Measurements from ENCODE around the gene PRB4. TPM values are rescaled to one million over a fixed set of nuclear protein-coding genes. Genes with fewer than 3 reads are reported as not detected.
"Not testable (repeated sequence)": the region's sequence is repeated elsewhere in the genome, so short reads cannot be mapped to it uniquely, and the experiment has no call there.

Gene PRB4
- total RNA-seq = not detected
- polyA plus RNA-seq = not detected

DNA sequence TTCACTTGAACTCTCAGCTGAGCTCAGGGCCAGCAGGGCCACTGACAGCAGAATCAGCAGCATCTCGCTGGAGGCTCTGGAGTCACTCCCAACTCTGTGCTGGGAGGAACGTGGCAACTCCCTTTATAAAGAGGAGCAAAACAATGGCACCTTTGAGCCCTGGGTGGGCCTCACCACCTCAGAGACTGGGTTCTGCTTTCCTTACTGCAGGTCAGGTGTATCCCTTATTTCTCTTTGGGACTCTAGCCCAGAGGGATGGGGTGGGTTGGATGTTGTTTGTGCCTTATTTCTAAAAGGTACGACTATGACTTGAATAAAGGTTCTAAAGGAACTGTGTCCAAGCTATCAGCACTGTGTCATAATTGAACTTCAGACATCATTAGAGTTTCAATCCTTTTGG, at the start of gene PRB4:
PRB4 (minus strand) TSS at position 101 of the 400 bp plus-strand sequence; CDS start at position 63, 38 bp downstream.
- no peaks in the 10 kb centered on the region for H3K4me1 Mint-ChIP-seq
- no peaks in the 10 kb centered on the region for H3K9me3 ChIP-seq (ENCODE audit: control insufficient read depth in 1 of 2, low read length in 2 of 2)
- no peaks in the 10 kb centered on the region for H3K4me1 ChIP-seq (ENCODE audit: insufficient read depth, low read length)
- H3K4me3 ChIP-seq (ENCODE audit: low read length in 2 of 2) = no peak within 1 kb of the TSS
- no peak within 1 kb of the TSS for H3K27ac Mint-ChIP-seq
- no peaks in the 10 kb centered on the region for H3K27me3 ChIP-seq (ENCODE audit: insufficient read depth, low read length)
- H3K36me3 Mint-ChIP-seq = peaks cover 5 to 13% of the 10 kb centered on the region in 2 donors
- no peak within 1 kb of the TSS for H3K4me3 Mint-ChIP-seq
- ChIA-PET CTCF (ENCODE audit: partially characterized antibody) (no interaction called here), POLR2A (ENCODE audit: partially characterized antibody) (no interaction called here)
- no peaks in the 10 kb centered on the region for H3K36me3 ChIP-seq (ENCODE audit: insufficient read depth, low read length)
- H3K27ac ChIP-seq (ENCODE audit: low read depth, low read length) = no peak within 1 kb of the TSS
- peaks cover 0 to 58% (median 50%) of the 10 kb centered on the region in 8 donors for H3K9me3 Mint-ChIP-seq
- H3K27me3 Mint-ChIP-seq = no peaks in the 10 kb centered on the region
- intact Hi-C loops (cut with micrococcal nuclease) = no loop called here
- no peak for DNase-seq

DNA sequence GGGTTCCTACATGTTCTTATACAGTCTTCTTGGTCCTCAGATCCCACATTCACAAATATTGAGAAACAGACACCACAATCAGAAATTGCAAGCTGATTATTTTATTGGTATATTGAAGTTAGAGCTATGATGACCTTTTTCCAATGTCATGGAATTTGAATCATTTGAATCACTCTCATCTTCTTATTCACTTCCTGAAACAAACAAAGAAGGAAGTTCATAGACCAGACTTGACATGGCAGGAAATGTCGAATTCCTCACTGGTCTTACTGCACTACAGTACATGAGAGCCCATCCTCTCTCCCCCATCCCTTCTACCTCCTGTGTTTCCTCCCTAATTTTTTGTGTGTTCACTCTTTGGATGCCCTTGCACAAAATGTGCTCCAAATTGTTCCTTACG, 41.5 kb upstream of the PRB4 start:
- H3K36me3 Mint-ChIP-seq; DNase-seq; H3K36me3 ChIP-seq (ENCODE audit: insufficient read depth, low read length); H3K27me3 ChIP-seq (ENCODE audit: insufficient read depth, low read length); H3K27ac ChIP-seq (ENCODE audit: low read depth, low read length); H3K27ac Mint-ChIP-seq; H3K4me1 ChIP-seq (ENCODE audit: insufficient read depth, low read length); CTCF ChIA-PET (ENCODE audit: partially characterized antibody); H3K4me3 Mint-ChIP-seq; H3K4me1 Mint-ChIP-seq; H3K4me3 ChIP-seq (ENCODE audit: low read length in 2 of 2); POLR2A ChIA-PET (ENCODE audit: partially characterized antibody); intact Hi-C loops (cut with micrococcal nuclease); H3K9me3 ChIP-seq (ENCODE audit: control insufficient read depth in 1 of 2, low read length in 2 of 2); H3K27me3 Mint-ChIP-seq: not testable (repeated sequence)
- H3K9me3 Mint-ChIP-seq = peaks cover 0 to 13% (median 4%) of the 10 kb centered on the region in 8 donors

DNA sequence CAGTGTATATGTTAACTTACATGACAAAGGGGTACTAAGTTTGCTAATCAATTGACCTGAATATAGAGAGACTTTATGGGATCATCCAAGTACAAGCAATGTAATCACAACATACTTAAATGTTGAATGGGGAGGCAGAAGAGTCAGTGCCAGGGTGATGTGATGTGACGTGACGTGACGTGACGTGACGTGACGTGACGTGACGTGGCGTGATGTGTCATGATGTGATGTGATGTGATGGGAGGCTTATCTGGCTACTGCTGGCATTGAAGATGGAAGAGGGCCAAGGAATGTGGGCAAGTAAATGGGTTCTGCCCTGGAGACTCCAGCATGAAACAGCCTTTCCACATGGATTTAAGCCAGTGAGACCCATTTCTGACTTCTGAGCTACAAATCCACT, 38.2 kb upstream of the PRB4 start:
- POLR2A ChIA-PET (ENCODE audit: partially characterized antibody) = no interaction called here
- Mint-ChIP-seq H3K9me3 (peaks cover 0 to 8% (median 3%) of the 10 kb centered on the region in 8 donors), H3K27ac (no peak overlapping the region), H3K4me3 (no peak overlapping the region), H3K36me3 (no peaks in the 10 kb centered on the region), H3K27me3 (peaks cover 0 to 3% of the 10 kb centered on the region in 2 donors), H3K4me1 (no peaks in the 10 kb centered on the region)
- DNase-seq = no peak
- Histone ChIP-seq H3K36me3 (ENCODE audit: insufficient read depth, low read length) (no peaks in the 10 kb centered on the region), H3K27ac (ENCODE audit: low read depth, low read length) (no peak overlapping the region), H3K9me3 (ENCODE audit: control insufficient read depth in 1 of 2, low read length in 2 of 2) (no peaks in the 10 kb centered on the region), H3K4me3 (ENCODE audit: low read length in 2 of 2) (no peak overlapping the region), H3K4me1 (ENCODE audit: insufficient read depth, low read length) (no peaks in the 10 kb centered on the region), H3K27me3 (ENCODE audit: insufficient read depth, low read length) (no peaks in the 10 kb centered on the region)
- intact Hi-C loops (cut with micrococcal nuclease) = no loop called here
- CTCF ChIA-PET (ENCODE audit: partially characterized antibody) = no interaction called here

DNA sequence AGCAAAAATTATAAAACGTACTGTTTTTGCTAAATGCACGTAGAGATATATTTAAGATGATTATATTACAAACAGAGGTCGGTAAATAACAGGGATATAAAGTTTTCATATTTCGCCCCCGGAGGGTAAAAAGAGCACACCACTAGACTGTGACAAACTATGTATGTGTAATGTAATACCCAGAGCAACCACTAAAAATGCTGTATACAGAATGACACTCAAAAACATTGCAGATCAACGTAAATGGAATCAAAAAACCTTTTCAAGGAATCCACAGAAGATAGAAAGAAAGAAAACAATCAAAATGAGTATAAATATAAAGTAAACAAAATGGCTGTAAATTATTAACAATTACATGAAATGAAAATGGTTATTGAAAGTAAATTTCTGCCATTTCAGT, 37.6 kb upstream of the PRB4 start:
- ChIA-PET POLR2A (ENCODE audit: partially characterized antibody) (no interaction called here), CTCF (ENCODE audit: partially characterized antibody) (no interaction called here)
- Histone ChIP-seq H3K36me3 (ENCODE audit: insufficient read depth, low read length) (no peaks in the 10 kb centered on the region), H3K4me1 (ENCODE audit: insufficient read depth, low read length) (no peaks in the 10 kb centered on the region), H3K27me3 (ENCODE audit: insufficient read depth, low read length) (no peaks in the 10 kb centered on the region), H3K27ac (ENCODE audit: low read depth, low read length) (no peak overlapping the region), H3K4me3 (ENCODE audit: low read length in 2 of 2) (no peak overlapping the region), H3K9me3 (ENCODE audit: control insufficient read depth in 1 of 2, low read length in 2 of 2) (no peaks in the 10 kb centered on the region)
- intact Hi-C loops (cut with micrococcal nuclease) = no loop called here
- no peak overlapping the region for H3K4me3 Mint-ChIP-seq
- no peaks in the 10 kb centered on the region for H3K36me3 Mint-ChIP-seq
- no peak for DNase-seq
- H3K9me3 Mint-ChIP-seq = peaks cover 0 to 8% (median 4%) of the 10 kb centered on the region in 8 donors
- no peaks in the 10 kb centered on the region for H3K4me1 Mint-ChIP-seq
- H3K27me3 Mint-ChIP-seq = peaks cover 0 to 3% of the 10 kb centered on the region in 2 donors
- no peak overlapping the region for H3K27ac Mint-ChIP-seq

DNA sequence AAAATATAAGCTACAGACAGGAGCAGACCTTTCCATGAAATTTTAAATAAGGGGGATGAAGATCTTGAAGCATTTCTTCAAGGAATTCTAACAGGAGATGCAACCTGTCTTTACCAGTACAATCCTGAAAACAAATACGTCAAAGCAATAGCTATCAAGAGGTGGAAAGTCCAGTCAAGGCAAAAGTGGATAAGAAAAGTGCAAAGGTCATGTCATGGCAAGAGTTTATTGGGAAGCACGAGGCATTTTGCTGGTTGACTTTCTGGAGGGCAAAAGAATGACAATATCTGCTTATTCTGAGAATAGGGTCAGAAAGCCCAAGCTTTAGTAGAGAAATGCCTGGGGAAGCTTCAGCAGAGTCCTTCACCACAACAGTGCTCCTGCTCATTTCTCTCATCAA, 34.3 kb upstream of the PRB4 start:
- no peak for DNase-seq
- H3K27me3 Mint-ChIP-seq = peaks cover 0 to under 1% of the 10 kb centered on the region in 2 donors
- H3K9me3 Mint-ChIP-seq = peaks cover 3 to 12% (median 5%) of the 10 kb centered on the region in 8 donors
- intact Hi-C loops (cut with micrococcal nuclease) = no loop called here
- Histone ChIP-seq H3K27ac (ENCODE audit: low read depth, low read length) (no peak overlapping the region), H3K9me3 (ENCODE audit: control insufficient read depth in 1 of 2, low read length in 2 of 2) (no peaks in the 10 kb centered on the region), H3K4me3 (ENCODE audit: low read length in 2 of 2) (no peak overlapping the region), H3K36me3 (ENCODE audit: insufficient read depth, low read length) (no peaks in the 10 kb centered on the region), H3K27me3 (ENCODE audit: insufficient read depth, low read length) (no peaks in the 10 kb centered on the region), H3K4me1 (ENCODE audit: insufficient read depth, low read length) (no peaks in the 10 kb centered on the region)
- ChIA-PET POLR2A (ENCODE audit: partially characterized antibody) (no interaction called here), CTCF (ENCODE audit: partially characterized antibody) (no interaction called here)
- no peaks in the 10 kb centered on the region for H3K4me1 Mint-ChIP-seq
- no peak overlapping the region for H3K4me3 Mint-ChIP-seq
- H3K36me3 Mint-ChIP-seq = peaks cover 0 to 17% of the 10 kb centered on the region in 2 donors
- no peak overlapping the region for H3K27ac Mint-ChIP-seq

DNA sequence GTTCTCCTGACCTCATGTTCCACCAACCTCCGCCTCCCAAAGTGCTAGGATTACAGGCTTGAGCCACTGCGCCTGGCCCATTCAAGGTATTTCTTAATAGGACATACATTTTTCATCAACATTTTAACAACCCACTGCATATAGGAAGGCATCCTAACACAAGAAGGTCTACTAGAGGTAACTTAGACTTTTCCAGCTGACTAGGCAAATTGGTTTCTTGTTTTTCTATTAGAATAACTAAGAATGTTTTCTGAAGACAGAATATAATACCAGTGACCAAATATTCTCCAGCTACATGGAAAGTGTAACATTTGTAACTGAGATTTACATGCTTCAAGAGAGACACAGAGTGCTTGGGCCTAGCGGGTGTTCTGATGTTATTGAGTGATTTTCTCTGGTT, 14.2 kb upstream of the PRB4 start:
- H3K36me3 Mint-ChIP-seq = peaks cover 1 to 3% of the 10 kb centered on the region in 2 donors
- no peak overlapping the region for H3K4me3 Mint-ChIP-seq
- Histone ChIP-seq H3K27me3 (ENCODE audit: insufficient read depth, low read length) (no peaks in the 10 kb centered on the region), H3K4me1 (ENCODE audit: insufficient read depth, low read length) (no peaks in the 10 kb centered on the region), H3K4me3 (ENCODE audit: low read length in 2 of 2) (no peak overlapping the region), H3K9me3 (ENCODE audit: control insufficient read depth in 1 of 2, low read length in 2 of 2) (no peaks in the 10 kb centered on the region), H3K27ac (ENCODE audit: low read depth, low read length) (no peak overlapping the region), H3K36me3 (ENCODE audit: insufficient read depth, low read length) (no peaks in the 10 kb centered on the region)
- POLR2A ChIA-PET (ENCODE audit: partially characterized antibody) = no interaction called here
- no peaks in the 10 kb centered on the region for H3K4me1 Mint-ChIP-seq
- H3K9me3 Mint-ChIP-seq = peaks cover 0 to 17% (median 8%) of the 10 kb centered on the region in 8 donors
- intact Hi-C loops (cut with micrococcal nuclease) = no loop called here
- no peak for DNase-seq
- no peaks in the 10 kb centered on the region for H3K27me3 Mint-ChIP-seq
- no peak overlapping the region for H3K27ac Mint-ChIP-seq
- CTCF ChIA-PET (ENCODE audit: partially characterized antibody) = no interaction called here

DNA sequence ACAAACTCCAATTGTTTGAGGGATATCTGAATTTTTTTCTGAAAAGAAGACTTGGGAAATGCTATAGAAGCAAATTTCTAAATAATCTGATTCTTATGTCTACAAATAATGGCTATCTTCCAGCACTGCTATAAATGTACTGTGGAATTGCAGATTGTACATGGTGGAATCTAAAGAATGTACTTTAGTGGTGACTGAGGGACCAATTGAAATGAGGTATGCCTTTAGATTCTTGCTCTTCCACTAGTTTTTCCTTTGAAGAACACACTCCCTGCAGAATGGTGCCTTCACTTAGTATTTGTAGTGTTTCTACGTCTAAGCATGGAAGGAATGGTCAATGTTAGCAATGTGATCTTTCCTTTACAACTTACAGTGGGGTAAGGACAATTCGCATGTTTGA, 11.7 kb upstream of the PRB4 start:
- H3K4me3 Mint-ChIP-seq = no peak overlapping the region
- DNase-seq = no peak
- no peak overlapping the region for H3K4me3 ChIP-seq (ENCODE audit: low read length in 2 of 2)
- no peaks in the 10 kb centered on the region for H3K4me1 ChIP-seq (ENCODE audit: insufficient read depth, low read length)
- H3K27ac ChIP-seq (ENCODE audit: low read depth, low read length) = no peak overlapping the region
- H3K9me3 ChIP-seq (ENCODE audit: control insufficient read depth in 1 of 2, low read length in 2 of 2) = no peaks in the 10 kb centered on the region
- H3K4me1 Mint-ChIP-seq = no peaks in the 10 kb centered on the region
- no peak overlapping the region for H3K27ac Mint-ChIP-seq
- H3K9me3 Mint-ChIP-seq = peaks cover 0 to 23% (median 18%) of the 10 kb centered on the region in 8 donors
- H3K36me3 Mint-ChIP-seq = peaks cover 0 to 3% of the 10 kb centered on the region in 2 donors
- CTCF ChIA-PET (ENCODE audit: partially characterized antibody) = no interaction called here
- no peaks in the 10 kb centered on the region for H3K27me3 ChIP-seq (ENCODE audit: insufficient read depth, low read length)
- no peaks in the 10 kb centered on the region for H3K27me3 Mint-ChIP-seq
- intact Hi-C loops (cut with micrococcal nuclease) = no loop called here
- no peaks in the 10 kb centered on the region for H3K36me3 ChIP-seq (ENCODE audit: insufficient read depth, low read length)
- POLR2A ChIA-PET (ENCODE audit: partially characterized antibody) = no interaction called here

DNA sequence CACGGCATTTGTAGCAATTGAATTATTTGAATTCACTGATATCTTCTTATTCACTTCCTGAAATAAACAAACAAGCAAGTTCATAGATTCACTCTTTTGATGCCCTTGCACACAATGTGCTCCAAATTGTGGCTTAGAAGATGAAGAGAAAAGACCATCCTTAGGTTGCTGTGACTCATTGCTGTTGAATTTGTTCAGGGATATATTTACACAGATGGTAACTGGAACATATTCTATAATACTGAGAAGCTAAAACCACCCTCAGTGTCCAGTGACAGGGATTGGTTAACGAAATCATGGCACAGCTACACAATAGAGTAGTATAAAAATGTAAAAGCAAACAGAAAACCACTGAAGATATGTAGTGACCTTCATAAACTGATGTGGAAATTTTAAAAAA, 3.1 kb downstream of the PRB4 start:
- POLR2A ChIA-PET (ENCODE audit: partially characterized antibody) = no interaction called here
- Mint-ChIP-seq H3K4me1 (no peaks in the 10 kb centered on the region), H3K27ac (no peak overlapping the region), H3K36me3 (peaks cover 4 to 6% of the 10 kb centered on the region in 2 donors), H3K27me3 (no peaks in the 10 kb centered on the region), H3K9me3 (peaks cover 0 to 56% (median 42%) of the 10 kb centered on the region in 8 donors), H3K4me3 (no peak overlapping the region)
- Histone ChIP-seq H3K4me3 (ENCODE audit: low read length in 2 of 2) (no peak overlapping the region), H3K27ac (ENCODE audit: low read depth, low read length) (no peak overlapping the region), H3K4me1 (ENCODE audit: insufficient read depth, low read length) (no peaks in the 10 kb centered on the region), H3K27me3 (ENCODE audit: insufficient read depth, low read length) (no peaks in the 10 kb centered on the region), H3K9me3 (ENCODE audit: control insufficient read depth in 1 of 2, low read length in 2 of 2) (no peaks in the 10 kb centered on the region), H3K36me3 (ENCODE audit: insufficient read depth, low read length) (no peaks in the 10 kb centered on the region)
- intact Hi-C loops (cut with micrococcal nuclease) = no loop called here
- DNase-seq = no peak
- CTCF ChIA-PET (ENCODE audit: partially characterized antibody) = no interaction called here
